Measurements from ENCODE around the gene WASF3.
"Not testable (repeated sequence)": the region's sequence is repeated elsewhere in the genome, so short reads cannot be mapped to it uniquely, and the experiment has no call there.

The WASF3 gene

GRCh38 chr13:26718872-26719271 lies 161.4 kb downstream of the WASF3 start:
- Histone ChIP-seq H3K4me3 (ENCODE audit: insufficient read length, low read depth) (no peak overlapping the region), H3K9ac (ENCODE audit: insufficient read length, low read depth) (no peak overlapping the region), H3K36me3 (ENCODE audit: insufficient read depth, insufficient read length, low read length) (no peaks in the 10 kb centered on the region), H3K4me1 (ENCODE audit: insufficient read depth, insufficient read length) (peaks cover 3% of the 10 kb centered on the region), H3K27me3 (ENCODE audit: insufficient read depth, insufficient read length) (no peaks in the 10 kb centered on the region), H3K9me3 (ENCODE audit: insufficient read depth, low read length) (peaks cover 9% of the 10 kb centered on the region; the same call in 1 of the 2 replicates)
- no peak for TF ChIP-seq YY1 (IDR thresholded peaks at IDR 0.05; ENCODE audit: insufficient read depth, insufficient read length)
- TF ChIP-seq SUZ12 (IDR thresholded peaks at IDR 0.05; ENCODE audit: extremely low read depth, insufficient read depth, insufficient read length): no peak
- no peak for TF ChIP-seq ZNF274 (IDR thresholded peaks at IDR 0.05; ENCODE audit: low read depth, low read length)
- no peak for DNase-seq (ENCODE audit: low read depth, low spot score)

- Histone ChIP-seq H3K9ac (ENCODE audit: insufficient read length, low read depth) (no peak overlapping the region), H3K27me3 (ENCODE audit: insufficient read depth, insufficient read length) (no peaks in the 10 kb centered on the region), H3K4me3 (ENCODE audit: insufficient read length, low read depth) (no peak overlapping the region), H3K9me3 (ENCODE audit: insufficient read depth, low read length) (peaks cover 9% of the 10 kb centered on the region; the same call in 1 of the 2 replicates), H3K36me3 (ENCODE audit: insufficient read depth, insufficient read length, low read length) (no peaks in the 10 kb centered on the region), H3K4me1 (ENCODE audit: insufficient read depth, insufficient read length) (peaks cover 3% of the 10 kb centered on the region)
- TF ChIP-seq ZNF274 (IDR thresholded peaks at IDR 0.05; ENCODE audit: low read depth, low read length) (no peak), YY1 (IDR thresholded peaks at IDR 0.05; ENCODE audit: insufficient read depth, insufficient read length) (no peak), SUZ12 (IDR thresholded peaks at IDR 0.05; ENCODE audit: extremely low read depth, insufficient read depth, insufficient read length) (no peak)
- no peak for DNase-seq (ENCODE audit: low read depth, low spot score)
Observed at GRCh38 chr13:26719356-26719945, 162.0 kb downstream of the WASF3 start.

- Histone ChIP-seq H3K9ac (ENCODE audit: insufficient read length, low read depth) (no peak overlapping the region), H3K9me3 (ENCODE audit: insufficient read depth, low read length) (peaks cover 9% of the 10 kb centered on the region; the same call in 1 of the 2 replicates), H3K4me3 (ENCODE audit: insufficient read length, low read depth) (no peak overlapping the region), H3K4me1 (ENCODE audit: insufficient read depth, insufficient read length) (peaks cover 3% of the 10 kb centered on the region), H3K36me3 (ENCODE audit: insufficient read depth, insufficient read length, low read length) (no peaks in the 10 kb centered on the region), H3K27me3 (ENCODE audit: insufficient read depth, insufficient read length) (no peaks in the 10 kb centered on the region)
- no peak for TF ChIP-seq ZNF274 (IDR thresholded peaks at IDR 0.05; ENCODE audit: low read depth, low read length)
- no peak for TF ChIP-seq YY1 (IDR thresholded peaks at IDR 0.05; ENCODE audit: insufficient read depth, insufficient read length)
- no peak for TF ChIP-seq SUZ12 (IDR thresholded peaks at IDR 0.05; ENCODE audit: extremely low read depth, insufficient read depth, insufficient read length)
- no peak for DNase-seq (ENCODE audit: low read depth, low spot score)
Observed at GRCh38 chr13:26721251-26722121, 164.0 kb downstream of the WASF3 start.

- Histone ChIP-seq H3K9me3 (ENCODE audit: insufficient read depth, low read length) (peaks cover 9% of the 10 kb centered on the region; the same call in 1 of the 2 replicates), H3K4me1 (ENCODE audit: insufficient read depth, insufficient read length) (peaks cover 3% of the 10 kb centered on the region), H3K27me3 (ENCODE audit: insufficient read depth, insufficient read length) (no peaks in the 10 kb centered on the region), H3K36me3 (ENCODE audit: insufficient read depth, insufficient read length, low read length) (no peaks in the 10 kb centered on the region), H3K9ac (ENCODE audit: insufficient read length, low read depth) (no peak overlapping the region), H3K4me3 (ENCODE audit: insufficient read length, low read depth) (no peak overlapping the region)
- no peak for DNase-seq (ENCODE audit: low read depth, low spot score)
- TF ChIP-seq SUZ12 (IDR thresholded peaks at IDR 0.05; ENCODE audit: extremely low read depth, insufficient read depth, insufficient read length) (no peak), YY1 (IDR thresholded peaks at IDR 0.05; ENCODE audit: insufficient read depth, insufficient read length) (no peak), ZNF274 (IDR thresholded peaks at IDR 0.05; ENCODE audit: low read depth, low read length) (no peak)
Observed at GRCh38 chr13:26722321-26722720, 164.8 kb downstream of the WASF3 start.

GRCh38 chr13:26723620-26724019 lies 166.1 kb downstream of the WASF3 start:
- not testable (repeated sequence) for H3K9ac ChIP-seq (ENCODE audit: insufficient read length, low read depth); H3K27me3 ChIP-seq (ENCODE audit: insufficient read depth, insufficient read length); H3K9me3 ChIP-seq (ENCODE audit: insufficient read depth, low read length); H3K4me3 ChIP-seq (ENCODE audit: insufficient read length, low read depth); H3K36me3 ChIP-seq (ENCODE audit: insufficient read depth, insufficient read length, low read length); H3K4me1 ChIP-seq (ENCODE audit: insufficient read depth, insufficient read length); DNase-seq (ENCODE audit: low read depth, low spot score)

- H3K9me3 ChIP-seq (ENCODE audit: insufficient read depth, low read length): peaks cover 9% of the 10 kb centered on the region; the same call in 1 of the 2 replicates
- no peak for TF ChIP-seq YY1 (IDR thresholded peaks at IDR 0.05; ENCODE audit: insufficient read depth, insufficient read length)
- no peak overlapping the region for H3K9ac ChIP-seq (ENCODE audit: insufficient read length, low read depth)
- H3K4me3 ChIP-seq (ENCODE audit: insufficient read length, low read depth): no peak overlapping the region
- no peaks in the 10 kb centered on the region for H3K36me3 ChIP-seq (ENCODE audit: insufficient read depth, insufficient read length, low read length)
- DNase-seq (ENCODE audit: low read depth, low spot score): no peak
- H3K27me3 ChIP-seq (ENCODE audit: insufficient read depth, insufficient read length): no peaks in the 10 kb centered on the region
- H3K4me1 ChIP-seq (ENCODE audit: insufficient read depth, insufficient read length): no peaks in the 10 kb centered on the region
Observed at GRCh38 chr13:26726684-26727083, 169.2 kb downstream of the WASF3 start.

- no peak for TF ChIP-seq SUZ12 (IDR thresholded peaks at IDR 0.05; ENCODE audit: extremely low read depth, insufficient read depth, insufficient read length)
- TF ChIP-seq ZNF274 (IDR thresholded peaks at IDR 0.05; ENCODE audit: low read depth, low read length): no peak
- no peak for TF ChIP-seq YY1 (IDR thresholded peaks at IDR 0.05; ENCODE audit: insufficient read depth, insufficient read length)
- no peak overlapping the region for H3K9ac ChIP-seq (ENCODE audit: insufficient read length, low read depth)
- no peaks in the 10 kb centered on the region for H3K4me1 ChIP-seq (ENCODE audit: insufficient read depth, insufficient read length)
Observed at GRCh38 chr13:26727122-26727521, 169.6 kb downstream of the WASF3 start.

More at GRCh38 chr13:26727122-26727521, 169.6 kb downstream of the WASF3 start:
- Histone ChIP-seq H3K36me3 (ENCODE audit: insufficient read depth, insufficient read length, low read length) (no peaks in the 10 kb centered on the region), H3K4me3 (ENCODE audit: insufficient read length, low read depth) (no peak overlapping the region), H3K27me3 (ENCODE audit: insufficient read depth, insufficient read length) (no peaks in the 10 kb centered on the region), H3K9me3 (ENCODE audit: insufficient read depth, low read length) (peaks cover 9% of the 10 kb centered on the region; the same call in 1 of the 2 replicates)
- DNase-seq (ENCODE audit: low read depth, low spot score): no peak
